ENCODE measurements around the gene PIERCE2. TPM values are rescaled to one million over a fixed set of nuclear protein-coding genes. Genes with fewer than 3 reads are reported as not detected.

PIERCE2 gene
- total and polyA plus RNA-seq, 2 donors (not counting 3 experiments of a cell fraction or from before 2014, with no cell fraction given) = 1.4 to 2.3 TPM

DNA sequence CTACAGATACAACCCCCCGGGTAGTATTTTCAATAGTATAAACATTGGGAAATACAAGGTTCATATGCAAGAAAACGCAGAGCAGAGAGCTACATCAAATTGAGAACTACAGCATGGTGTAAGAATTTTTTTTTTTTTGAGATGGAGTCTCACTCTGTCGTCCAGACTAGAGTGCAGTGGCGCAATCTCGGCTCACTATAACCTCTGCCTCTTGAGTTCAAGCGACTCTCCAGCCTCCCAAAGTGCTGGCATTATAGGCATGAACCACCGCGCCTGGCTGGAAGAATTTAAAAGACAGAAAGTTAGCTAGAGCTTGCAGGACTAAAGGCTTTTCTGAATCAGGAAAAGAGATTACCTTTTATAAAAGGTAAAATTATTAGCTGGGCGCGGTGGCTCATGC is 47.2 kb upstream of the PIERCE2 start:
- H3K79me2 ChIP-seq (ENCODE audit: control insufficient read depth, insufficient read depth, low read length) = no peaks in the 10 kb centered on the region
- FAIRE-seq (no peak), DNase-seq (ENCODE audit: low read depth, low spot score) (no peak)
- no peak overlapping the region for H3K9ac ChIP-seq (replicated peaks; ENCODE audit: extremely low read depth, insufficient read depth, low read length)
- H3K9me1 ChIP-seq (replicated peaks; ENCODE audit: control insufficient read depth, extremely low read depth, insufficient read depth, low read length) = no peaks in the 10 kb centered on the region
- ChIA-PET CTCF (interaction anchor here (1.3 to 4.6 kb wide), 5 partner anchors 12 to 79 kb away, joined by 3 to 21 read pairs (median 4); no protein-coding TSS in a partner anchor), POLR2A (no interaction called here)
- peaks cover 13% of the 10 kb centered on the region for H3K4me1 ChIP-seq (ENCODE audit: control insufficient read depth, extremely low read depth, insufficient read depth, low read length)
- dilution Hi-C loops (cut with MboI; ENCODE audit: extremely low pct_ligation_motif_present, low sequenced_read_pairs) = no loop called here
- H3K4me2 ChIP-seq (ENCODE audit: insufficient read depth, low read length) = no peak overlapping the region
- intact Hi-C loops (cut with micrococcal nuclease) = no loop called here
- no peaks in the 10 kb centered on the region for H4K20me1 ChIP-seq (replicated peaks; ENCODE audit: control insufficient read depth, extremely low read depth, insufficient read depth, low read length)
- no peaks in the 10 kb centered on the region for H3K9me3 ChIP-seq (replicated peaks; ENCODE audit: control insufficient read depth, insufficient read depth, low read length)
- H3K36me3 ChIP-seq (ENCODE audit: control insufficient read depth in 2 of 2, extremely low read depth in 1 of 2, insufficient read depth in 2 of 2, low read length in 2 of 2) = no peaks in the 10 kb centered on the region
- H2AFZ ChIP-seq (ENCODE audit: low read depth, low read length) = no peak overlapping the region
- no peaks in the 10 kb centered on the region for H3K27me3 ChIP-seq (ENCODE audit: control insufficient read depth in 2 of 2, insufficient read depth in 2 of 2, low read length in 2 of 2)
- no peak for TF ChIP-seq POLR2AphosphoS5 (IDR thresholded peaks at IDR 0.05; ENCODE audit: insufficient read depth, low read depth, low read length)
- TF ChIP-seq POLR2A (IDR thresholded peaks at IDR 0.05; ENCODE audit: low read depth, low read length) = no peak
- no peak for TF ChIP-seq GATA2 (IDR thresholded peaks at IDR 0.05; ENCODE audit: insufficient read depth, insufficient read length, low read depth, low read length)
- TF ChIP-seq, protein P1, sequence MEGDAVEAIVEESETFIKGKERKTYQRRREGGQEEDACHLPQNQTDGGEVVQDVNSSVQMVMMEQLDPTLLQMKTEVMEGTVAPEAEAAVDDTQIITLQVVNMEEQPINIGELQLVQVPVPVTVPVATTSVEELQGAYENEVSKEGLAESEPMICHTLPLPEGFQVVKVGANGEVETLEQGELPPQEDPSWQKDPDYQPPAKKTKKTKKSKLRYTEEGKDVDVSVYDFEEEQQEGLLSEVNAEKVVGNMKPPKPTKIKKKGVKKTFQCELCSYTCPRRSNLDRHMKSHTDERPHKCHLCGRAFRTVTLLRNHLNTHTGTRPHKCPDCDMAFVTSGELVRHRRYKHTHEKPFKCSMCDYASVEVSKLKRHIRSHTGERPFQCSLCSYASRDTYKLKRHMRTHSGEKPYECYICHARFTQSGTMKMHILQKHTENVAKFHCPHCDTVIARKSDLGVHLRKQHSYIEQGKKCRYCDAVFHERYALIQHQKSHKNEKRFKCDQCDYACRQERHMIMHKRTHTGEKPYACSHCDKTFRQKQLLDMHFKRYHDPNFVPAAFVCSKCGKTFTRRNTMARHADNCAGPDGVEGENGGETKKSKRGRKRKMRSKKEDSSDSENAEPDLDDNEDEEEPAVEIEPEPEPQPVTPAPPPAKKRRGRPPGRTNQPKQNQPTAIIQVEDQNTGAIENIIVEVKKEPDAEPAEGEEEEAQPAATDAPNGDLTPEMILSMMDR (IDR thresholded peaks at IDR 0.05; ENCODE audit: extremely low read depth in 1 of 2, insufficient read depth in 1 of 2, low read depth in 1 of 2, low read length in 2 of 2) = no peak
- no peak for TF ChIP-seq MYC (IDR thresholded peaks at IDR 0.05; ENCODE audit: low read depth, low read length)
- TF ChIP-seq EZH2 (IDR thresholded peaks at IDR 0.05; ENCODE audit: borderline replicate concordance, low read depth, low read length, severe bottlenecking) = no peak
- no peak for TF ChIP-seq JUN (IDR thresholded peaks at IDR 0.05; ENCODE audit: borderline replicate concordance, insufficient read depth, insufficient read length, low read depth)
- TF ChIP-seq, protein P2, sequence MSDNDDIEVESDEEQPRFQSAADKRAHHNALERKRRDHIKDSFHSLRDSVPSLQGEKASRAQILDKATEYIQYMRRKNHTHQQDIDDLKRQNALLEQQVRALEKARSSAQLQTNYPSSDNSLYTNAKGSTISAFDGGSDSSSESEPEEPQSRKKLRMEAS (IDR thresholded peaks at IDR 0.05; ENCODE audit: insufficient read depth, insufficient read length) = no peak
- no peak for TF ChIP-seq FOS (IDR thresholded peaks at IDR 0.05; ENCODE audit: borderline replicate concordance, insufficient read depth, low read length)
- no peak overlapping the region for H3K27ac ChIP-seq (ENCODE audit: insufficient read depth, low read depth, low read length)
- no peak overlapping the region for H3K4me3 ChIP-seq (replicated peaks in 1 of 3; ENCODE audit: insufficient read depth in 1 of 3, low read depth in 1 of 3, low read length in 3 of 3)
- BruUV-seq (replicated peaks) = no TSS peak
